Neural progenitor cell (in vitro differentiated cells): ENCODE measurements around the gene HOXA5. TPM values are rescaled to one million over a fixed set of nuclear protein-coding genes. Genes with fewer than 3 reads are reported as not detected.

Experiments used
- DNase-seq: peaks from one replicate; pipeline ENCODE4 v3.0.0-alpha.2; 2016; ENCODE audit warnings: low spot score
- H2AFZ ChIP-seq: fragments of 200-600 bp; sonication (generic); replicated peaks from 2 replicates; pipeline ENCODE4 v1.6.1; 2016; ENCODE audit warnings: antibody characterized with exemption
- H3F3A ChIP-seq: fragments of 200-600 bp; sonication (generic); 2 replicates; pipeline ENCODE4 v1.6.1; 2016; ENCODE audit warnings: antibody characterized with exemption, low read depth
- H3K27ac ChIP-seq: fragments of 200-600 bp; sonication (generic); 2 replicates; pipeline ENCODE4 v1.5.1; 2016; ENCODE audit warnings: mild to moderate bottlenecking
- H3K27me3 ChIP-seq: fragments of 200-600 bp; sonication (generic); 2 replicates; pipeline ENCODE4 v1.6.1; 2016; ENCODE audit warnings: mild to moderate bottlenecking, moderate library complexity
- H3K36me3 ChIP-seq: fragments of 200-600 bp; sonication (generic); 2 replicates; pipeline ENCODE4 v1.5.1; 2016
- H3K4me1 ChIP-seq: fragments of 200-600 bp; sonication (generic); 2 replicates; pipeline ENCODE4 v1.6.1; 2016; ENCODE audit warnings: mixed run types
- H3K4me2 ChIP-seq: fragments of 200-600 bp; sonication (generic); 2 replicates; pipeline ENCODE4 v1.6.1; 2016
- H3K4me3 ChIP-seq: fragments of 200-600 bp; sonication (generic); 2 replicates; pipeline ENCODE4 v1.5.1; 2016
- H3K79me2 ChIP-seq: fragments of 200-600 bp; sonication (generic); 2 replicates; pipeline ENCODE4 v1.6.1; 2016; ENCODE audit warnings: low read depth
- H3K9ac ChIP-seq: fragments of 200-600 bp; sonication (generic); 2 replicates; pipeline ENCODE4 v1.6.1; 2016
- H3K9me3 ChIP-seq: fragments of 200-600 bp; sonication (generic); 2 replicates; pipeline ENCODE4 v1.5.1; 2016; ENCODE audit warnings: low read depth
- H4K20me1 ChIP-seq: fragments of 200-600 bp; sonication (generic); 2 replicates; pipeline ENCODE4 v1.6.1; 2016; ENCODE audit warnings: low read depth
- H3K27ac Mint-ChIP-seq: 3 replicates; pipeline ENCODE4 v1.8.0; 2021; ENCODE audit warnings: mixed read lengths
- H3K27me3 Mint-ChIP-seq: 2 replicates; pipeline ENCODE4 v1.8.0; 2022; ENCODE audit warnings: low read depth, mild to moderate bottlenecking, inconsistent platforms, moderate library complexity, mixed read lengths; ENCODE audit not compliant: insufficient read depth
- H3K36me3 Mint-ChIP-seq: 3 replicates; pipeline ENCODE4 v1.8.0; 2021; ENCODE audit warnings: mixed read lengths
- H3K4me1 Mint-ChIP-seq: 3 replicates; pipeline ENCODE4 v1.8.0; 2021; ENCODE audit warnings: mixed read lengths
- H3K4me3 Mint-ChIP-seq: 3 replicates; pipeline ENCODE4 v1.8.0; 2021; ENCODE audit warnings: mild to moderate bottlenecking, moderate library complexity, mixed read lengths
- H3K9me3 Mint-ChIP-seq: 3 replicates; pipeline ENCODE4 v1.8.0; 2020; ENCODE audit warnings: mixed read lengths
- CTCF ChIP-seq: fragments of 200-600 bp; sonication (generic); IDR thresholded peaks from 2 replicates; pipeline ENCODE4 v1.5.1; 2017; ENCODE audit warnings: antibody characterized with exemption, mild to moderate bottlenecking
- EZH2 ChIP-seq: fragments of 200-600 bp; sonication (generic); IDR thresholded peaks from 2 replicates; pipeline ENCODE4 v1.6.1; 2017; ENCODE audit warnings: antibody characterized with exemption, mild to moderate bottlenecking, moderate library complexity
- EZH2phosphoT487 ChIP-seq: fragments of 200-600 bp; sonication (generic); IDR thresholded peaks from 2 replicates; pipeline ENCODE4 v1.6.1; 2017; ENCODE audit warnings: antibody characterized with exemption
- total RNA-seq: library from RNA; depleted of rRNA; stranded (reverse); fragments of >200 nt; gene quantifications from 2 replicates; pipeline ENCODE4 v1.2.3, GENCODE V29; 2015; ENCODE audit warnings: low replicate concordance

The HOXA5 gene
- total RNA-seq, 1 donor from 2014 or later = not detected

DNA sequence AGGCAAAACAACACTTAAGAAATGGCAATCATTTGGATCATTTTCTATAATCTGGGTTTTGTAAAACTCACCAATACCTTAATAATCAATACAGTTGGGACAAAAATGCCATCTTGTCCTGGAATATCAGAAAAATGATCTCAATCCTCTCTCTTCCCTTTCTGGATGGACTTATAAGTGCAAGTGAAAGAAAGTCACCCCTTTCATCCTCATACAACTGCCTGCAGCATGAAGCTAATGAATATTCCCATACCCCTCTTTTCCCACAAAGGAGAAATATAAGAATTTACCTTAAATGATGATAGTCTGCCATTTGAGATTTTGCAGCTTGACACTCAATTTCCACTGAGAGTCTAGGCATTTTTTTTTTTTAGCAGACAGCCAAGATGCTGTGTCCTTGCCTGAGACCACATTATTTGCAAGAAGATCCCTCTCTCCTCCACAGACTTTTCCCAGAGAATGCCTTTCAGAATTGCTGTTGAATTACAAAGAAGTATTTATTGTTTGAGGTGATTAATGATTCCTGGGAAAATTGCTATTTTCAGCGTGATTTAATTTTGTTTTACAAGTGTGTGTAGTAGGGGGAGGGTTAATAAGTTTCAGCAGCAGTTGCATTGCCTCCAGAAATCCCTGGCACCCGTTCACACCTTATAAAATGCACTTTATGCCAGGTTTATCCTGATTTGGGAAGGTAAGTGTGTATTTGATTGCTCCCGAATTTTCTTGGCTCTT is 16.7 kb downstream of the HOXA5 start:
- H2AFZ ChIP-seq = no peak overlapping the region
- no peaks in the 10 kb centered on the region for H3K4me1 ChIP-seq
- TF ChIP-seq EZH2 (no peak), CTCF (no peak), EZH2phosphoT487 (no peak)
- no peak overlapping the region for H3K9ac ChIP-seq
- H3K36me3 Mint-ChIP-seq = no peaks in the 10 kb centered on the region
- H3K4me2 ChIP-seq = no peak overlapping the region
- H3K27me3 ChIP-seq = peaks cover 100% of the 10 kb centered on the region
- no peak overlapping the region for H3K27ac Mint-ChIP-seq
- peaks cover 91% of the 10 kb centered on the region for H3K27me3 Mint-ChIP-seq
- no peaks in the 10 kb centered on the region for H3F3A ChIP-seq
- peaks cover 80% of the 10 kb centered on the region for H4K20me1 ChIP-seq
- no peak for DNase-seq
- H3K79me2 ChIP-seq = no peaks in the 10 kb centered on the region
- H3K36me3 ChIP-seq = no peaks in the 10 kb centered on the region
- no peak overlapping the region for H3K27ac ChIP-seq
- no peaks in the 10 kb centered on the region for H3K4me1 Mint-ChIP-seq
- H3K9me3 ChIP-seq = no peaks in the 10 kb centered on the region
- no peak overlapping the region for H3K4me3 Mint-ChIP-seq
- peaks cover 14% of the 10 kb centered on the region for H3K9me3 Mint-ChIP-seq
- no peak overlapping the region for H3K4me3 ChIP-seq

- H3K27ac ChIP-seq = no peak overlapping the region
- H3K4me1 ChIP-seq = no peaks in the 10 kb centered on the region
- no peak overlapping the region for H3K9ac ChIP-seq
- peaks cover 92% of the 10 kb centered on the region for H3K27me3 Mint-ChIP-seq
- H3K27ac Mint-ChIP-seq = no peak overlapping the region
- no peaks in the 10 kb centered on the region for H3F3A ChIP-seq
- TF ChIP-seq EZH2phosphoT487 (no peak), EZH2 (no peak), CTCF (no peak)
- H3K4me2 ChIP-seq = no peak overlapping the region
- no peaks in the 10 kb centered on the region for H3K36me3 ChIP-seq
- no peaks in the 10 kb centered on the region for H3K4me1 Mint-ChIP-seq
- peaks cover 82% of the 10 kb centered on the region for H4K20me1 ChIP-seq
- H2AFZ ChIP-seq = no peak overlapping the region
- H3K36me3 Mint-ChIP-seq = no peaks in the 10 kb centered on the region
- H3K27me3 ChIP-seq = peaks cover 100% of the 10 kb centered on the region
- H3K9me3 Mint-ChIP-seq = peaks cover 15% of the 10 kb centered on the region
- no peak for DNase-seq
- H3K4me3 Mint-ChIP-seq = no peak overlapping the region
- H3K79me2 ChIP-seq = no peaks in the 10 kb centered on the region
- no peaks in the 10 kb centered on the region for H3K9me3 ChIP-seq
- no peak overlapping the region for H3K4me3 ChIP-seq
These were observed 17.5 kb downstream of the HOXA5 start for GRCh38 chr7:27125986-27126394.

DNA sequence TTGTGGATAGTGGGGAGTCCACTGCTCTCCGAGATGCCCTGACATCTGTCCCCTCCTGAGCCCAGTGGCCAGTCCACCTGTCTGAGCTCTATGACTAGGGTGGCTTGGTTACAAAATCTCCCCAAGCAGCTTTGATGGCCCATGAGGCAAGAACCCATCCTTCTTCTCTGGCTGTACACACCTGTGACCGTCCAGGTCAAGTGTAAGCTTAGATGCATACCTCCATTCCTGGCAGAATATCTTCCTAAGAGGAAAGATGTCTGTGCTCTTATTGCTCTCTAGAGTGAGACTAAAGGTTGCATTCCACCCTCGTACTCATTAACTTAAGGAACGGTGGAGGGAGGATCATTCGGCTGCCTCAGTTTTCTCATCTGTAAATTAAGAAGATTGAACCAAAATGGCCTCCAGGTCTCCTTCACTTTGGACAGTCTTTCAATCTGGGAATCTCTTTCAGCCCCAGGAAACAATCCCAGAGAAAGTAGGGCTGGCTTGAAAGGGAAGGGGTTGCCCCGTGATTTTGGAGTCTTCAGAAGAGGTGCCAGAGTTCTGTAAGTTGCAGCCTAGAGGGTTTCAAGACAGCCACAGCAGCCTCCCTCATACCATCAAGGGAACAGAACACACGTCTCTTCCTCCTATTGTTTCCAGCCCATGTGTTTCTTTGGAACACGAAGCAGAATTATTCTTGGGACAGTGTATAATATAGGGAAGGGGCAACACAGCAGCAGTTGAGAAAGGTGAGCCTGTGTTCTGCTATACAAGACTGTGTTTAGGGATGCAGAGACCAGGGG is 18.4 kb downstream of the HOXA5 start:
- H3K9ac ChIP-seq = no peak overlapping the region
- TF ChIP-seq CTCF = no peak
- no peak for TF ChIP-seq EZH2
- TF ChIP-seq EZH2phosphoT487 = no peak
- Mint-ChIP-seq H3K9me3 (peaks cover 15% of the 10 kb centered on the region), H3K27ac (no peak overlapping the region), H3K4me1 (no peaks in the 10 kb centered on the region), H3K36me3 (no peaks in the 10 kb centered on the region), H3K27me3 (peaks cover 97% of the 10 kb centered on the region), H3K4me3 (no peak overlapping the region)
- H3K27me3 ChIP-seq = peaks cover 100% of the 10 kb centered on the region
- peaks cover 90% of the 10 kb centered on the region for H4K20me1 ChIP-seq
- no peak overlapping the region for H2AFZ ChIP-seq
- DNase-seq = no peak
- H3K79me2 ChIP-seq = no peaks in the 10 kb centered on the region
- no peaks in the 10 kb centered on the region for H3K36me3 ChIP-seq
- no peaks in the 10 kb centered on the region for H3K4me1 ChIP-seq
- no peak overlapping the region for H3K27ac ChIP-seq
- no peak overlapping the region for H3K4me2 ChIP-seq
- no peak overlapping the region for H3K4me3 ChIP-seq
- no peaks in the 10 kb centered on the region for H3K9me3 ChIP-seq
- no peaks in the 10 kb centered on the region for H3F3A ChIP-seq
